ENCODE results near the gene PPP4R1. TPM values are rescaled to one million over a fixed set of nuclear protein-coding genes. Genes with fewer than 3 reads are reported as not detected.
"Not testable (repeated sequence)": the region's sequence is repeated elsewhere in the genome, so short reads cannot be mapped to it uniquely, and the experiment has no call there.

Gene PPP4R1
- total RNA-seq, 3 donors from 2014 or later: 79.6 to 109 (median 81.3) TPM

GRCh38 chr18:9608298-9608697 is 6.1 kb downstream of the PPP4R1 start:
- ATAC-seq: no peak
- TF ChIP-seq, protein P1, sequence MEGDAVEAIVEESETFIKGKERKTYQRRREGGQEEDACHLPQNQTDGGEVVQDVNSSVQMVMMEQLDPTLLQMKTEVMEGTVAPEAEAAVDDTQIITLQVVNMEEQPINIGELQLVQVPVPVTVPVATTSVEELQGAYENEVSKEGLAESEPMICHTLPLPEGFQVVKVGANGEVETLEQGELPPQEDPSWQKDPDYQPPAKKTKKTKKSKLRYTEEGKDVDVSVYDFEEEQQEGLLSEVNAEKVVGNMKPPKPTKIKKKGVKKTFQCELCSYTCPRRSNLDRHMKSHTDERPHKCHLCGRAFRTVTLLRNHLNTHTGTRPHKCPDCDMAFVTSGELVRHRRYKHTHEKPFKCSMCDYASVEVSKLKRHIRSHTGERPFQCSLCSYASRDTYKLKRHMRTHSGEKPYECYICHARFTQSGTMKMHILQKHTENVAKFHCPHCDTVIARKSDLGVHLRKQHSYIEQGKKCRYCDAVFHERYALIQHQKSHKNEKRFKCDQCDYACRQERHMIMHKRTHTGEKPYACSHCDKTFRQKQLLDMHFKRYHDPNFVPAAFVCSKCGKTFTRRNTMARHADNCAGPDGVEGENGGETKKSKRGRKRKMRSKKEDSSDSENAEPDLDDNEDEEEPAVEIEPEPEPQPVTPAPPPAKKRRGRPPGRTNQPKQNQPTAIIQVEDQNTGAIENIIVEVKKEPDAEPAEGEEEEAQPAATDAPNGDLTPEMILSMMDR (IDR thresholded peaks at IDR 0.05): no peak
- Histone ChIP-seq H3K36me3 (ENCODE audit: low read depth) (no peaks in the 10 kb centered on the region), H3K9me3 (no peaks in the 10 kb centered on the region), H3K4me3 (no peak overlapping the region), H3K4me1 (ENCODE audit: low read depth) (peaks cover 6% of the 10 kb centered on the region)
- DNase-seq: no peak
- intact Hi-C loops (cut with DNase I, micrococcal nuclease): no loop called here

GRCh38 chr18:9607111-9607510 is 7.2 kb downstream of the PPP4R1 start:
- H3K9me3 ChIP-seq; H3K4me1 ChIP-seq (ENCODE audit: low read depth); ATAC-seq; H3K4me3 ChIP-seq; DNase-seq; intact Hi-C loops (cut with DNase I, micrococcal nuclease); H3K36me3 ChIP-seq (ENCODE audit: low read depth): not testable (repeated sequence)

- peaks cover 6% of the 10 kb centered on the region for H3K4me1 ChIP-seq (ENCODE audit: low read depth)
- no peaks in the 10 kb centered on the region for H3K36me3 ChIP-seq (ENCODE audit: low read depth)
- H3K9me3 ChIP-seq: no peaks in the 10 kb centered on the region
- ATAC-seq: no peak
- intact Hi-C loops (cut with DNase I, micrococcal nuclease): no loop called here
- no peak overlapping the region for H3K4me3 ChIP-seq
- DNase-seq: no peak
- TF ChIP-seq, protein P1 (IDR thresholded peaks at IDR 0.05): no peak
Observed at GRCh38 chr18:9606039-9606438, 8.3 kb downstream of the PPP4R1 start.

DNA sequence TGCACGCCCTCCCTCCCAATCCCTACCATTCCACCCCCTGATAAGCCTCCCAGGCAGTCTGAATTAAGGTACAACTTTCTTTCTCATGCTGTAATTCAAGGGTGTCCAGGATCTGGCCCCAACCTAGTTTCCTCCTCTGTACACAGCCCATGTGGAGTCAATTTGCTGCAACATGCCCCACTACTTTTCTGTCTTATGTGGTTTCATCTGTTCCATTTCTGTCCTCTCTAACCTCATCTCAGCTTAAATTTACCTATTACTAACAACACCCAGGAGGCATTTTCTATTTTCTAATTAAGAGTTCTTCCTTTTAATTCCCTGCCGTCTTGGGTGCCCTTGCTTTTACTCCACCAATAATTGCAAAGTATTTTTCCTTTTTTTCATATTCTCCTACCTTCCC is 10.0 kb downstream of the PPP4R1 start:
- DNase-seq: no peak
- Histone ChIP-seq H3K36me3 (ENCODE audit: low read depth) (no peaks in the 10 kb centered on the region), H3K4me1 (ENCODE audit: low read depth) (peaks cover 4% of the 10 kb centered on the region), H3K4me3 (no peak overlapping the region), H3K9me3 (peaks cover 11% of the 10 kb centered on the region)
- intact Hi-C loops (cut with DNase I, micrococcal nuclease): no loop called here
- TF ChIP-seq, protein P1 (IDR thresholded peaks at IDR 0.05): no peak
- ATAC-seq: no peak

- ATAC-seq (no peak), DNase-seq (no peak)
- intact Hi-C loops (cut with DNase I, micrococcal nuclease): no loop called here
- TF ChIP-seq, protein P1 (IDR thresholded peaks at IDR 0.05): no peak
- H3K4me3 ChIP-seq: no peak overlapping the region
- H3K4me1 ChIP-seq (ENCODE audit: low read depth): peaks cover 18% of the 10 kb centered on the region
- H3K9me3 ChIP-seq: peaks cover 11% of the 10 kb centered on the region
- H3K36me3 ChIP-seq (ENCODE audit: low read depth): no peaks in the 10 kb centered on the region
Observed at GRCh38 chr18:9599328-9599727, 15.0 kb downstream of the PPP4R1 start.

GRCh38 chr18:9597609-9598008 is 16.8 kb downstream of the PPP4R1 start:
- TF ChIP-seq, protein P1 (IDR thresholded peaks at IDR 0.05): no peak
- peaks cover 11% of the 10 kb centered on the region for H3K9me3 ChIP-seq

More at GRCh38 chr18:9597609-9598008, 16.8 kb downstream of the PPP4R1 start:
- no peak overlapping the region for H3K4me3 ChIP-seq
- intact Hi-C loops (cut with DNase I, micrococcal nuclease): no loop called here
- peaks cover 18% of the 10 kb centered on the region for H3K4me1 ChIP-seq (ENCODE audit: low read depth)
- ATAC-seq: no peak
- no peaks in the 10 kb centered on the region for H3K36me3 ChIP-seq (ENCODE audit: low read depth)
- DNase-seq: no peak

All from mucosa of descending colon (tissue), 3 donors.